Heart left ventricle (tissue), 16 donors: Measurements from ENCODE around the gene MED12L. TPM values are rescaled to one million over a fixed set of nuclear protein-coding genes. Genes with fewer than 3 reads are reported as not detected.
A peak's percentile ranks its signal among the peaks of the same experiment; 100 is the strongest.

Source experiments
- ATAC-seq, 4 donors: fragments of 200-7000 bp; cut with Tn5 transposase; one replicate each; pipeline ENCODE4 v1.9.1; 2020 to 2022; ENCODE audit warnings: moderate library complexity in 4 of 4, mild to moderate bottlenecking in 3 of 4, moderate number of reproducible peaks in 1 of 4
- DNase-seq, 5 donors: peaks; one replicate each; pipeline ENCODE4 v3.0.0-alpha.2; 2020
- H3K27ac ChIP-seq, 12 donors: fragments of 200-600 bp; sonication (generic) in 4 of 12; one replicate each; pipeline versions ENCODE4 v1.5.0 to v1.8.0; 2016 to 2022; ENCODE audit warnings: mild to moderate bottlenecking in 2 of 12
- H3K27me3 ChIP-seq, 9 donors: fragments of 200-600 bp; sonication (generic) in 2 of 9; one replicate each; pipeline versions ENCODE4 v1.5.1 to v1.8.0; 2016 to 2022; ENCODE audit warnings: mild to moderate bottlenecking in 3 of 9
- H3K36me3 ChIP-seq, 9 donors: fragments of 200-600 bp; sonication (generic) in 2 of 9; one replicate each; pipeline versions ENCODE4 v1.5.0 to v1.8.0; 2018 to 2022; ENCODE audit warnings: mild to moderate bottlenecking in 2 of 9
- H3K4me1 ChIP-seq, 12 donors: fragments of 200-600 bp; sonication (generic) in 4 of 12; one replicate each; pipeline versions ENCODE4 v1.5.0 to v1.8.0; 2016 to 2022; ENCODE audit warnings: mild to moderate bottlenecking in 3 of 12
- H3K4me3 ChIP-seq, 12 donors: fragments of 200-600 bp; sonication (generic) in 4 of 12; one replicate each; pipeline versions ENCODE4 v1.5.0 to v1.8.0; 2017 to 2022; ENCODE audit warnings: mild to moderate bottlenecking in 9 of 12, moderate library complexity in 4 of 12
- H3K9me3 ChIP-seq, 12 donors: fragments of 200-600 bp; sonication (generic) in 4 of 12; one replicate each; pipeline versions ENCODE4 v1.5.0 to v1.8.0; 2016 to 2022; ENCODE audit warnings: mild to moderate bottlenecking in 1 of 12
- CTCF ChIP-seq, 12 donors: fragments of 200-600 bp; sonication (generic) in 4 of 12; IDR thresholded peaks; one replicate each; pipeline versions ENCODE4 v1.5.0 to v1.8.0; 2018 to 2022; ENCODE audit warnings: antibody characterized with exemption in 12 of 12, mild to moderate bottlenecking in 5 of 12
- POLR2A ChIP-seq, 2 donors: fragments of 450-650 bp; IDR thresholded peaks; one replicate each; pipeline ENCODE4 v1.6.1; 2017; ENCODE audit warnings: antibody characterized with exemption in 2 of 2, mild to moderate bottlenecking in 2 of 2, moderate library complexity in 2 of 2
- WGBS, 4 donors: extraction: QIAGEN DNeasy Blood & Tissue Kit in 2 of 4; methylation state at CpG; one replicate each; pipeline versions ENCODE4 v1.1.5 to v1.1.7; 2013 to 2018; 5-methylcytosine and 5-hydroxymethylcytosine counted together
- intact Hi-C, 10 donors: fragments of 100-400 bp; cut with DNase I; formaldehyde crosslinking; loops; one replicate each; pipeline versions ENCODE4 v1.11.1 to v1.14.2; 2022
- polyA plus RNA-seq, 2 donors: library from polyadenylated mRNA; stranded (reverse); fragments of 200-250 nt; gene quantifications; one replicate each; pipeline ENCODE4 v1.2.3, GENCODE V29; 2013
- total RNA-seq, 9 donors: library from RNA; depleted of rRNA in 2 of 9; stranded (reverse); fragments of >200 nt in 2 of 9; fragmentation: NEBNext Ultra II Directional in 3 of 9; extraction: Animal tissue kit (Norgen Biotek cat#: 25700) in 3 of 9; gene quantifications; one replicate each; pipeline versions ENCODE4 v1.1.0 to v1.2.4, GENCODE V29; 2016 to 2023
- donor health status: ischemic (EF 13 %, LVEDD 7.1; RV severe dilation, severe dysfunction).
- donor health status: healthy with polysubstance abuse.
- donor health status: DM: no; HTN: yes; CAD: no.
- donor health status: DM: no; HTN: no; CAD: no.
- donor health status: ischemic (EF 25% LVEDD 6.9; RV normal size, moderate dysfunction).
- donor health status: ischemic (EF 25% LVEDD 5.7; RV mildly dilated, moderate dysfunction).
- donor health status: healthy.
- donor health status: DM: yes; HTN: yes; CAD: no.
- donor health status: ischemic (EF 35%, LVEDD 5.7; RV mildly dilated, moderate dysfunction).
- donor health status: nonischemic (EF 11% LVEDD 7.7; RV severe dilation, severe dysfunction).
- donor health status: DM: yes; HTN: yes; CAD: no.
- donor health status: PGD.
- donor health status: ischemic (EF 29% LVEDD 5.4; RV normal size, mild dysfunction).
- donor health status: nonischemic (EF 23%, LVEDD 6.1; RV moderate dilation, normal function).

The MED12L gene
- total and polyA plus RNA-seq, 11 donors, result 0.06 to 2.1 (median 0.39) TPM

GRCh38 chr3:151276038-151276686 lies 190.7 kb downstream of the MED12L start:
- no peaks in the 10 kb centered on the region for H3K9me3 ChIP-seq
- peak overlapping the region in 9 of 12 donors; percentile 6 to 78 (median 35) for H3K27ac ChIP-seq
- H3K27me3 ChIP-seq, result no peaks in the 10 kb centered on the region
- TF ChIP-seq POLR2A (IDR thresholded peaks at IDR 0.05) (no peak), CTCF (IDR thresholded peaks at IDR 0.05) (no peak)
- DNase-seq (no peak), ATAC-seq (no peak)
- intact Hi-C loops, result no loop called here
- H3K4me1 ChIP-seq, result peaks cover 0 to 55% (median 0%) of the 10 kb centered on the region in 12 donors
- no peaks in the 10 kb centered on the region for H3K36me3 ChIP-seq
- peak overlapping the region in 9 of 12 donors; percentile 19 to 49 (median 37) for H3K4me3 ChIP-seq
- whole genome bisulfite sequencing, 4 donors, result 63 to 83% (median 71%) methylated on average over 2 of the region's 2 CpGs

- Histone ChIP-seq H3K27ac (peak overlapping the region in 9 of 12 donors; percentile 6 to 78 (median 35)), H3K4me3 (peak overlapping the region in 9 of 12 donors; percentile 19 to 49 (median 37)), H3K4me1 (peaks cover 0 to 52% (median 0%) of the 10 kb centered on the region in 12 donors), H3K36me3 (no peaks in the 10 kb centered on the region), H3K9me3 (no peaks in the 10 kb centered on the region), H3K27me3 (no peaks in the 10 kb centered on the region)
- TF ChIP-seq CTCF (IDR thresholded peaks at IDR 0.05) (no peak), POLR2A (IDR thresholded peaks at IDR 0.05) (no peak)
- ATAC-seq (no peak), DNase-seq (no peak)
- intact Hi-C loops, result no loop called here
- WGBS, 4 donors, result 75 to 83% (median 75%) methylated on average over 6 of the region's 6 CpGs
Observed at GRCh38 chr3:151276687-151277042, 191.2 kb downstream of the MED12L start.

GRCh38 chr3:151278230-151278629 lies 192.8 kb downstream of the MED12L start, which contains the start of gene P2RY14:
Gene P2RY14 (minus strand): TSS chr3:151278542. CDS start chr3:151214316, 64,226 bp downstream.
- no peak for DNase-seq
- H3K27ac ChIP-seq, result peak within 1 kb of the TSS in 11 of 12 donors; percentile 7 to 78 (median 39)
- H3K27me3 ChIP-seq, result no peaks in the 10 kb centered on the region
- ATAC-seq, result peak in 1 of 4 donors; percentile 31
- no peaks in the 10 kb centered on the region for H3K36me3 ChIP-seq
- TF ChIP-seq CTCF (IDR thresholded peaks at IDR 0.05) (no peak), POLR2A (IDR thresholded peaks at IDR 0.05) (no peak)
- 51 to 62% (median 55%) methylated on average over 4 of the region's 4 CpGs for WGBS, 4 donors
- peak within 1 kb of the TSS in 10 of 12 donors; percentile 7 to 49 (median 36) for H3K4me3 ChIP-seq
- no peaks in the 10 kb centered on the region for H3K9me3 ChIP-seq
- H3K4me1 ChIP-seq, result peaks cover 0 to 53% (median 0%) of the 10 kb centered on the region in 12 donors
- intact Hi-C loops, result no loop called here

GRCh38 chr3:151281671-151282324 lies 196.3 kb downstream of the MED12L start:
- peaks cover 0 to 43% (median 0%) of the 10 kb centered on the region in 12 donors for H3K4me1 ChIP-seq
- no peaks in the 10 kb centered on the region for H3K27me3 ChIP-seq
- H3K9me3 ChIP-seq, result no peaks in the 10 kb centered on the region
- 70 to 80% (median 75%) methylated on average over 9 of the region's 9 CpGs for WGBS, 4 donors
- H3K27ac ChIP-seq, result peak overlapping the region in 9 of 12 donors; percentile 6 to 74 (median 40)
- no peak overlapping the region for H3K4me3 ChIP-seq
- ATAC-seq (peak in 3 of 4 donors; percentile 58 to 75 (median 61)), DNase-seq (peak in 3 of 5 donors; percentile 29 to 38 (median 32))
- TF ChIP-seq POLR2A (IDR thresholded peaks at IDR 0.05) (no peak), CTCF (IDR thresholded peaks at IDR 0.05) (no peak)
- no peaks in the 10 kb centered on the region for H3K36me3 ChIP-seq
- intact Hi-C loops, result loop anchor here (1.0 to 10.0 kb wide), 9 partner anchors 53 to 1134 kb away; no protein-coding TSS in a partner anchor
